GM12873 (cell line): Measurements from ENCODE around the gene POLD2.

Experiments
- CTCF ChIP-seq: IDR thresholded peaks from 2 replicates; pipeline ENCODE4 v1.5.1; 2012; ENCODE audit warnings: low read depth, mild to moderate bottlenecking, moderate library complexity, low read length, control low read depth; ENCODE audit not compliant: insufficient read depth; ENCODE audit errors: missing control alignments

Gene POLD2

GRCh38 chr7:44074349-44074695 lies 49.0 kb downstream of the POLD2 start:
- no peak for TF ChIP-seq CTCF

- no peak for TF ChIP-seq CTCF
These were observed 49.5 kb downstream of the POLD2 start for GRCh38 chr7:44073664-44074348.

GRCh38 chr7:44072364-44073231 lies 50.8 kb downstream of the POLD2 start:
- TF ChIP-seq CTCF = peak; percentile 69

- no peak for TF ChIP-seq CTCF
These were observed 51.5 kb downstream of the POLD2 start for GRCh38 chr7:44071726-44072363.

GRCh38 chr7:44068054-44068453 lies 55.3 kb downstream of the POLD2 start:
- TF ChIP-seq CTCF = no peak

GRCh38 chr7:44067064-44067951 lies 56.0 kb downstream of the POLD2 start:
- TF ChIP-seq CTCF = no peak
